A549 (cell line): ENCODE results near the gene TROAP. TPM values are rescaled to one million over a fixed set of nuclear protein-coding genes. Genes with fewer than 3 reads are reported as not detected.
"Not testable (repeated sequence)": the region's sequence is repeated elsewhere in the genome, so short reads cannot be mapped to it uniquely, and the experiment has no call there.

ENCODE experiments used
- ATAC-seq, 2 experiments: fragments of 200-7000 bp in 1 of 2; fragments of >200 bp in 1 of 2; cut with Nextera tagmentation in 1 of 2; cut with Tn5 transposase in 1 of 2; 3 replicates each; pipeline versions ENCODE4 v1.8.0 to v1.9.1; 2018 to 2020; ENCODE audit warnings: mild to moderate bottlenecking in 1 of 2, moderate library complexity in 1 of 2
- CTCF ChIA-PET: fragments of 300-600 bp; sonication (Branson Sonifier 250); formaldehyde crosslinking; extraction: SDS; loops from one replicate; lab custom pipeline; 2021; ENCODE audit warnings: antibody characterized with exemption, inconsistent platforms; lab: Yijun Ruan, JAX
- POLR2A ChIA-PET: fragments of 350-600 bp; formaldehyde crosslinking; extraction: SDS; loops from one replicate; lab custom pipeline; 2021; ENCODE audit warnings: antibody characterized with exemption, inconsistent platforms; lab: Yijun Ruan, JAX
- DNase-seq, 2 experiments: peaks; one replicate each; pipeline versions ENCODE4 v3.0.0 to v3.0.0-alpha.2; 2011 to 2016; ENCODE audit warnings: low read depth in 1 of 2, low spot score in 1 of 2
- FAIRE-seq: peaks from 2 replicates; lab custom pipeline; 2011; peaks lifted over from hg19 to GRCh38; lab: Jason Lieb, UNC
- H3K27ac ChIP-seq, 2 experiments: fragments of >200 bp; sonication (Bioruptor Twin); formaldehyde crosslinking; 3 replicates each; pipeline ENCODE4 v1.5.1; 2016 to 2017
- H3K4me1 ChIP-seq: fragments of >200 bp; sonication (Bioruptor Twin); formaldehyde crosslinking; 3 replicates; pipeline ENCODE4 v1.6.1; 2016
- H3K4me2 ChIP-seq: fragments of >200 bp; sonication (Bioruptor Twin); formaldehyde crosslinking; 3 replicates; pipeline ENCODE4 v1.6.1; 2016
- H3K4me3 ChIP-seq: fragments of >200 bp; sonication (Bioruptor Twin); formaldehyde crosslinking; 3 replicates; pipeline ENCODE4 v1.5.1; 2016
- H3K9me3 ChIP-seq: fragments of >200 bp; sonication (Bioruptor Twin); formaldehyde crosslinking; 3 replicates; pipeline ENCODE4 v1.6.1; 2016
- CHD2 ChIP-seq: fragments of 150-350 bp; IDR thresholded peaks from 2 replicates; pipeline ENCODE4 v1.6.1; 2014; ENCODE audit warnings: low read length; ENCODE audit not compliant: partially characterized antibody
- FOSB ChIP-seq: fragments of 250-450 bp; sonication (Bioruptor Pico); IDR thresholded peaks from 2 replicates; pipeline ENCODE4 v1.5.0; 2020; ENCODE audit warnings: mild to moderate bottlenecking, moderate library complexity
- FOSL2 ChIP-seq, 2 experiments: fragments of 450-650 bp in 1 of 2; fragments of >200 bp in 1 of 2; sonication (Bioruptor Twin) in 1 of 2; formaldehyde crosslinking; IDR thresholded peaks; 2 replicates each; pipeline versions ENCODE4 v1.5.0 to v1.6.1; 2016 to 2020; ENCODE audit warnings: mild to moderate bottlenecking in 1 of 2, moderate library complexity in 1 of 2
- HDAC2 ChIP-seq: fragments of 200-600 bp; sonication (generic); IDR thresholded peaks from 2 replicates; pipeline ENCODE4 v1.6.1; 2016
- HES2 ChIP-seq: fragments of >200 bp; sonication (Bioruptor Twin); formaldehyde crosslinking; IDR thresholded peaks from 2 replicates; pipeline ENCODE4 v1.6.1; 2016
- HMGXB4 ChIP-seq: fragments of 250-450 bp; sonication (Bioruptor Pico); IDR thresholded peaks from 2 replicates; pipeline ENCODE4 v1.5.0; 2021; ENCODE audit warnings: mild to moderate bottlenecking, moderate library complexity, borderline replicate concordance
- KDM5A ChIP-seq: fragments of 200-600 bp; sonication (generic); IDR thresholded peaks from 2 replicates; pipeline ENCODE4 v1.6.1; 2016; ENCODE audit warnings: antibody characterized with exemption, mild to moderate bottlenecking
- NFE2L2 ChIP-seq: fragments of 150-350 bp; conservative IDR thresholded peaks from 2 replicates; pipeline ENCODE4 v1.6.1; 2014; ENCODE audit warnings: low read length
- PBX3 ChIP-seq: IDR thresholded peaks from 2 replicates; pipeline ENCODE4 v1.6.1; 2012
- POLR2A ChIP-seq: IDR thresholded peaks from 2 replicates; pipeline ENCODE4 v1.6.1; 2012; ENCODE audit warnings: mild to moderate bottlenecking, low read length
- RAD21 ChIP-seq, 2 experiments: fragments of >200 bp in 1 of 2; sonication (Bioruptor Twin) in 1 of 2; formaldehyde crosslinking in 1 of 2; IDR thresholded peaks in 1 of 2; conservative IDR thresholded peaks in 1 of 2; 2 replicates in 1 of 2; 3 replicates in 1 of 2; pipeline ENCODE4 v1.6.1; 2012 to 2018; ENCODE audit warnings: inconsistent platforms in 1 of 2
- RCOR1 ChIP-seq: fragments of 150-350 bp; IDR thresholded peaks from 2 replicates; pipeline ENCODE4 v1.6.1; 2014; ENCODE audit warnings: antibody characterized with exemption, low read length, low read depth
- USF2 ChIP-seq: fragments of 450-650 bp; IDR thresholded peaks from 2 replicates; pipeline ENCODE4 v1.6.1; 2014; ENCODE audit warnings: antibody characterized with exemption
- ZC3H11A ChIP-seq: fragments of 450-650 bp; IDR thresholded peaks from 2 replicates; pipeline ENCODE4 v1.6.1; 2014; ENCODE audit warnings: antibody characterized with exemption, mild to moderate bottlenecking
- ZNF302 ChIP-seq: fragments of 250-450 bp; sonication (Bioruptor Pico); IDR thresholded peaks from 2 replicates; pipeline ENCODE4 v1.9.0; 2021; ENCODE audit warnings: inconsistent platforms, mild to moderate bottlenecking, moderate library complexity
- WGBS: methylation state at CpG from one replicate; pipeline ENCODE4 v1.1.6; 2017; ENCODE audit errors: missing lambda C conversion rate; 5-methylcytosine and 5-hydroxymethylcytosine counted together
- polyA plus RNA-seq, 4 experiments: library from polyadenylated mRNA; depleted of rRNA in 3 of 4; stranded (reverse); fragments of >200 nt; fragmentation: RNase III in 1 of 4; extraction: RNeasy Plus Mini Kit Qiagen cat#74134 plus additional on column Dnase treatment in 1 of 4; gene quantifications; 2 replicates in 3 of 4; 3 replicates in 1 of 4; pipeline ENCODE4 v1.2.3, GENCODE V29; 2011 to 2017
- TF ChIP-seq, protein P1 (sequence below): fragments of 250-450 bp; sonication (Bioruptor Pico); IDR thresholded peaks from 2 replicates; pipeline ENCODE4 v1.5.0; 2020; ENCODE audit warnings: low read depth, mild to moderate bottlenecking, moderate library complexity

TROAP gene
- polyA plus RNA-seq, 2 of the 4 experiments (the other 2 are of a cell fraction), result 50.0 to 55.5 TPM

- FAIRE-seq, ATAC-seq, POLR2A ChIA-PET, H3K9me3 ChIP-seq, H3K27ac ChIP-seq, H3K4me2 ChIP-seq, DNase-seq, H3K4me3 ChIP-seq: not testable (repeated sequence)
- H3K4me1 ChIP-seq, result peaks cover 12% of the 10 kb centered on the region
- CTCF ChIA-PET, result interaction anchor here (0.6 to 7.9 kb wide), 4 partner anchors 14 to 869 kb away, joined by 3 to 66 read pairs (median 3); no protein-coding TSS in a partner anchor
- WGBS, result 95% methylated on average over 10 of the region's 10 CpGs
- peak; percentile 54 for TF ChIP-seq ZC3H11A
Measured at GRCh38 chr12:49317118-49317517, 5.9 kb upstream of the TROAP start.

DNA sequence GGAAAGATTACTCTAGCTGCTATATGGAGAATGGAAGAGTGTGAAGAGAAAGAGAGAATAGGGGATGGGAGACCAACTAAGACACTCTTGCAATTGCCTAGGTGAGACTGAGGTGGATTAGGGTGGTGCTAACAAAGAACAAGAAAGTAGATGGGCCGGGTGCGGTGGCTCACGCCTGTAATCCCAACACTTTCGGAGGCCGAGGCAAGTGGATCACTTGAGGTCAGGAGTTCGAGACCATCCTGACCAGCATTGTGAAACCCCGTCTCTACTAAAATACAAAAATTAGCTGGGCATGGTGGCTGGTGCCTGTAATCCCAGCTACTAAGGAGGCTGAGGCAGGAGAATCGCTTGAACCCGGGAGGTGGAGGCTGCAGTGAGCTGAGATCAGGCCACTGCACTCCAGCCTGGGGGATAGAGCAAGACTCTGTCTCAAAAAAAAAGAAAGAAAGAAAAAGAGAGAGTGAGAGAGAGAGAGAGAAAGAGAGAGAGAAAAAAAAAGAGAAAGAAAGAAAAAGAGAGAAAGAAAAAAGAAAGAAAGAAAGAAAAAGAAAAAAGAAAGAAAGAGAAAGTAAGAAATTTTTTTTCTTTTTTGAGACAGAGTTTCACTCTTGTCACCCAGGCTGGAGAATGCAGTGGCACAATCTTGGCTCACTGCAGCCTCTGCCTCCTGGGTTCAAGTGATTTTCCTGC, 2.5 kb upstream of the TROAP start:
- H3K4me2 ChIP-seq, H3K9me3 ChIP-seq, FAIRE-seq, DNase-seq, H3K4me3 ChIP-seq, POLR2A ChIA-PET, ATAC-seq, H3K27ac ChIP-seq: not testable (repeated sequence)
- H3K4me1 ChIP-seq, result peaks cover 13% of the 10 kb centered on the region
- CTCF ChIA-PET, result interaction anchor here (0.7 to 7.9 kb wide), 6 partner anchors 11 to 31 kb away, joined by 3 to 66 read pairs (median 26); partner anchors contain the start of genes C1QL4 and PRPH
- 90% methylated on average over 9 of the region's 9 CpGs for WGBS

DNA sequence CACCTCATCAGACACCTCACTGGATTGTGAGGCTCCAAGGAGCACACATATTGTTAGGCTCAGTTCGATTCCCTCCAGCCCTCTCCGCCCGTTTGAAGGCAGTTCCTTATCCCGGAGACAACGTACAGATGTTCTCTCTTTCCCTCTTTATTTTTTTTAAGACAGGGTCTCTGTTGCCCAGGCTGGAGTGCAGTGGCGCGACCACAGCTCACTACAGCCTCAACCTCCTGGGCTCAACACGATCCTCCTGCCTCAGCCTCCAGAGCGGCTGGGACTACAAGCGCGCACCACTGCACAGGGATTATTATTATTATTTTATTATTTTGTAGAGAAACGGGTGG, 718 bp upstream of the TROAP start:
- H3K4me1 ChIP-seq, result peaks cover 12% of the 10 kb centered on the region; the same call in 2 of the 3 replicates
- peak overlapping the region; percentile 62 for H3K4me3 ChIP-seq
- peak overlapping the region; percentile 91 for H3K4me2 ChIP-seq
- peak in 1 of 2 experiments; percentile 0; a peak in 2 of 6 replicates for ATAC-seq
- 24% methylated on average over 12 of the region's 12 CpGs for WGBS
- CTCF ChIA-PET, result interaction anchor here (1.0 to 7.9 kb wide), 10 partner anchors 9 to 301 kb away, joined by 3 to 66 read pairs (median 12); partner anchors contain the start of genes C1QL4, DNAJC22, PRPF40B and PRPH
- peak overlapping the region; percentile 80 to 91 for H3K27ac ChIP-seq
- DNase-seq, result no peak
- POLR2A ChIA-PET, result interaction anchor here (1.0 to 2.0 kb wide), 13 partner anchors 9 to 419 kb away, joined by 3 to 30 read pairs (median 5); partner anchors contain the start of genes C1QL4, MCRS1, SPATS2 and TMBIM6
- FAIRE-seq, result no peak
- TF ChIP-seq FOSL2 (IDR thresholded peaks at IDR 0.05), result no peak
- no peak for TF ChIP-seq FOSL2 (CRISPR knock-in tag; IDR thresholded peaks at IDR 0.05)
- no peak for TF ChIP-seq USF2
- TF ChIP-seq FOSB (CRISPR knock-in tag), result no peak
- no peaks in the 10 kb centered on the region for H3K9me3 ChIP-seq

- ChIA-PET CTCF (interaction anchor here (1.3 to 7.9 kb wide), 9 partner anchors 8 to 256 kb away, joined by 3 to 66 read pairs (median 13); partner anchors contain the start of genes C1QL4, DNAJC22 and PRPH), POLR2A (interaction anchor here (0.5 to 2.0 kb wide), 11 partner anchors 8 to 418 kb away, joined by 3 to 30 read pairs (median 5); partner anchors contain the start of genes SPATS2, TMBIM6 and TUBA1B)
- peak overlapping the region; percentile 62 for H3K4me3 ChIP-seq
- peak overlapping the region; percentile 89 for H3K4me2 ChIP-seq
- TF ChIP-seq HDAC2, result peak; percentile 43; the same call in 1 of the 2 replicates
- TF ChIP-seq KDM5A, result 0 out of 2 replicates have a peak, but pooled peaks have one; percentile 74
- TF ChIP-seq POLR2A, result no peak
- H3K9me3 ChIP-seq, result no peaks in the 10 kb centered on the region
- 15% methylated on average over 19 of the region's 19 CpGs for WGBS
- peak overlapping the region; percentile 62 to 85 for H3K27ac ChIP-seq
- peaks cover 12% of the 10 kb centered on the region; the same call in 2 of the 3 replicates for H3K4me1 ChIP-seq
- FAIRE-seq (no peak), ATAC-seq (peak; percentile 1; a peak in 2 of 6 replicates), DNase-seq (no peak)
Measured at GRCh38 chr12:49323524-49324097, 556 bp downstream of the TROAP start.

GRCh38 chr12:49325606-49326005, 2.6 kb downstream of the TROAP start:
- TF ChIP-seq RCOR1 (no peak), ZNF302 (CRISPR knock-in tag) (no peak), PBX3 (no peak), NFE2L2 (no peak), RAD21 (conservative IDR thresholded peaks at IDR 0.05 in 1 of 2, IDR thresholded peaks at IDR 0.05 in 1 of 2) (no peak), HES2 (no peak), CHD2 (no peak), USF2 (no peak), HMGXB4 (CRISPR knock-in tag) (no peak)
- TF ChIP-seq, protein P1, sequence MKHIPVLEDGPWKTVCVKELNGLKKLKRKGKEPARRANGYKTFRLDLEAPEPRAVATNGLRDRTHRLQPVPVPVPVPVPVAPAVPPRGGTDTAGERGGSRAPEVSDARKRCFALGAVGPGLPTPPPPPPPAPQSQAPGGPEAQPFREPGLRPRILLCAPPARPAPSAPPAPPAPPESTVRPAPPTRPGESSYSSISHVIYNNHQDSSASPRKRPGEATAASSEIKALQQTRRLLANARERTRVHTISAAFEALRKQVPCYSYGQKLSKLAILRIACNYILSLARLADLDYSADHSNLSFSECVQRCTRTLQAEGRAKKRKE (CRISPR knock-in tag), result no peak
- TF ChIP-seq, all 56 proteins: peak for 0
- 85% methylated on average over 6 of the region's 6 CpGs for WGBS
- peaks cover 12% of the 10 kb centered on the region; the same call in 2 of the 3 replicates for H3K4me1 ChIP-seq
- no peak overlapping the region for H3K4me3 ChIP-seq
- no peak overlapping the region for H3K4me2 ChIP-seq
- POLR2A ChIA-PET, result no interaction called here
- ATAC-seq (no peak), DNase-seq (no peak), FAIRE-seq (no peak)
- no peak overlapping the region for H3K27ac ChIP-seq
- H3K9me3 ChIP-seq, result no peaks in the 10 kb centered on the region
- CTCF ChIA-PET, result interaction anchor here (0.6 to 6.8 kb wide), 9 partner anchors 12 to 363 kb away, joined by 3 to 61 read pairs (median 6); partner anchors contain the start of genes C1QL4, DNAJC22 and PRPH
